NCI-H187 (cell line): ENCODE data around the gene CDH13.

ENCODE experiments used
- DNase-seq, 2 experiments: peaks; one replicate each; lab custom pipeline; 2025; lab: John Stamatoyannopoulos, UW

The CDH13 gene

GRCh38 chr16:83058376-83058775, 431.6 kb downstream of the CDH13 start:
- DNase-seq = no peak

- no peak for DNase-seq
Measured at GRCh38 chr16:83059237-83059636, 432.5 kb downstream of the CDH13 start.

GRCh38 chr16:83066011-83066410, 439.2 kb downstream of the CDH13 start:
- DNase-seq = no peak

GRCh38 chr16:83066881-83067280, 440.1 kb downstream of the CDH13 start:
- no peak for DNase-seq

- DNase-seq = no peak
Measured at GRCh38 chr16:83068686-83069085, 441.9 kb downstream of the CDH13 start.

GRCh38 chr16:83070416-83071209, 443.8 kb downstream of the CDH13 start:
- DNase-seq = no peak

GRCh38 chr16:83075956-83076355, 449.2 kb downstream of the CDH13 start:
- no peak for DNase-seq

GRCh38 chr16:83083361-83083760, 456.6 kb downstream of the CDH13 start:
- no peak for DNase-seq

- no peak for DNase-seq
Measured at GRCh38 chr16:83085660-83086059, 458.9 kb downstream of the CDH13 start.

GRCh38 chr16:83095941-83096692, 469.3 kb downstream of the CDH13 start:
- no peak for DNase-seq

GRCh38 chr16:83098536-83098935, 471.8 kb downstream of the CDH13 start:
- no peak for DNase-seq

- DNase-seq = no peak
Measured at GRCh38 chr16:83100679-83101078, 473.9 kb downstream of the CDH13 start.

- DNase-seq = no peak
Measured at GRCh38 chr16:83102336-83102735, 475.6 kb downstream of the CDH13 start.

GRCh38 chr16:83105279-83106077, 478.7 kb downstream of the CDH13 start:
- DNase-seq = no peak

GRCh38 chr16:83109490-83110125, 482.8 kb downstream of the CDH13 start:
- no peak for DNase-seq

GRCh38 chr16:83110269-83110668, 483.5 kb downstream of the CDH13 start:
- DNase-seq = no peak

GRCh38 chr16:83113317-83113716, 486.5 kb downstream of the CDH13 start:
- no peak for DNase-seq

GRCh38 chr16:83113811-83114210, 487.0 kb downstream of the CDH13 start:
- DNase-seq = no peak

GRCh38 chr16:83115491-83116232, 488.9 kb downstream of the CDH13 start:
- no peak for DNase-seq

GRCh38 chr16:83116274-83116892, 489.6 kb downstream of the CDH13 start:
- DNase-seq = no peak

- no peak for DNase-seq
Measured at GRCh38 chr16:83117810-83118209, 491.0 kb downstream of the CDH13 start.
